ENCODE results near the gene PUS1. TPM values are rescaled to one million over a fixed set of nuclear protein-coding genes. Genes with fewer than 3 reads are reported as not detected.
"Not testable (repeated sequence)": the region's sequence is repeated elsewhere in the genome, so short reads cannot be mapped to it uniquely, and the experiment has no call there.

PUS1 gene
- total RNA-seq, 2 experiments from 2014 or later: 32.9 to 34.7 TPM

DNA sequence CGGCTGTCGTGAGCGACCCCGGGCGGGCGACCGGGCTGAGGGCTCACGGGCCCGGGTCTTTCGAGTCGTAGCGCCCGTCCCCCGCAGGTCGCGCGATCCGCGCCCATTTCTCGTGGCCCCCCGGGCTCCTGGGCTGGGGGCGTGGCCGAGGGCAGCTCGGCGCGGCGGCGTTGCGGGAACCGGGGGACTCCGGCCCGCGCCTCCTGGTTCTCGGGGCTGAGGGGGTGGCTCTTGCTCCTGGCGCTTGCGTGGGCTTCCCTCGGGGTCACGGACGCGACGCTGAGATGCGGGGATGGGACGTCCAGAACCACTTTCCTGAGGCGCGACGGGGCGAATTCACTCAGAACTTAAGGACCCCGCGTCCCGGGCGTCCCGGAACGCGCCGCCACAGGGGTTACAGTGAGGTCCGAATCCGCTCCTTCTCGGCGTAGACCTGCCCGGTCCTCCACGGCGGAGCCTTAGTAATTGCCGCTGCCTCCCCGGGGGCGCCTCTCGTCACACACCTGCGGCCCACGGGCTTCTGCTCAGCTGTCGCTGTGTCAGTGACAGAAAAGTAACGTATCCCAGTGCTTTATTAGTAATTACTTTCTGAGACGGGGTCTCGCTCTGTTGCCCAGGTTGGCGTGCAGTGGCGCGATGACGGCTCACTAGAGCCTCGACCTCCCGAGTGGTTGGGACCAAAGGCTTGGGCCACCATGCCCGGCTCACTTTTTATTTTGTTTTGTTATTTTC, 21.3 kb downstream of the PUS1 start:
- H3K27ac Mint-ChIP-seq: peak overlapping the region; percentile 92
- no peaks in the 10 kb centered on the region for H3K9me3 Mint-ChIP-seq
- peak overlapping the region; percentile 91 for H3K4me3 Mint-ChIP-seq
- no peaks in the 10 kb centered on the region for H3K27me3 Mint-ChIP-seq
- ChIA-PET CTCF (interaction anchor here (0.6 to 1.8 kb wide), 3 partner anchors 20 to 846 kb away, joined by 3 to 7 read pairs (median 3); no protein-coding TSS in a partner anchor), POLR2A (interaction anchor here (1.2 to 3.0 kb wide), 3 partner anchors 13 to 240 kb away, joined by 4 to 34 read pairs (median 5); partner anchors contain the start of genes PUS1 and SFSWAP)
- H3K4me1 Mint-ChIP-seq: peaks cover 41% of the 10 kb centered on the region
- DNase-seq: peak; percentile 44
- H3K36me3 Mint-ChIP-seq (ENCODE audit: low read depth): peaks cover 6% of the 10 kb centered on the region

DNA sequence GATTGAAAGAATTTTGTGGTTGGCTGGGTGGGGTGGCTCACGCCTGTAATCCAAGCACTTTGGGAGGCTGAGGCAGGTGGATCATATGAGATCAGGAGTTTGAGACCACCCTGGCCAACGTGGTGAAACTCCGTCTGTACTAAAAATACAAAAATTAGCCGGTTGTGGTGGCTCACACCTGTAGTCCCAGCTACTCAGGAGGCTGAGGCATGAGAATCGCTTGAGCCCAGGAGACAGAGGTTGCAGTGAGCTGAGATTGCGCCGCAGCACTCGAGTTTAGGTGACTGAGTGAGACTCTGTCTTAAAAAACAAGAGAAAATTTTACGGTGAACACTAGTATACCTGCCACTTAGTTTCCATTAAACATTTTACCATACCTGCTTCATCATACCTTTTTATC, 24.7 kb downstream of the PUS1 start:
- not testable (repeated sequence) for H3K4me3 Mint-ChIP-seq, H3K27ac Mint-ChIP-seq, H3K9me3 Mint-ChIP-seq, DNase-seq, H3K27me3 Mint-ChIP-seq
- Mint-ChIP-seq H3K4me1 (peaks cover 44% of the 10 kb centered on the region), H3K36me3 (ENCODE audit: low read depth) (peaks cover 11% of the 10 kb centered on the region)
- ChIA-PET POLR2A (interaction anchor here (1.3 kb wide), 1 partner anchor 12 kb away, joined by 3 read pairs; no protein-coding TSS in a partner anchor), CTCF (interaction anchor here (1.3 kb wide), 1 partner anchor 9 kb away, joined by 4 read pairs; no protein-coding TSS in a partner anchor)

DNA sequence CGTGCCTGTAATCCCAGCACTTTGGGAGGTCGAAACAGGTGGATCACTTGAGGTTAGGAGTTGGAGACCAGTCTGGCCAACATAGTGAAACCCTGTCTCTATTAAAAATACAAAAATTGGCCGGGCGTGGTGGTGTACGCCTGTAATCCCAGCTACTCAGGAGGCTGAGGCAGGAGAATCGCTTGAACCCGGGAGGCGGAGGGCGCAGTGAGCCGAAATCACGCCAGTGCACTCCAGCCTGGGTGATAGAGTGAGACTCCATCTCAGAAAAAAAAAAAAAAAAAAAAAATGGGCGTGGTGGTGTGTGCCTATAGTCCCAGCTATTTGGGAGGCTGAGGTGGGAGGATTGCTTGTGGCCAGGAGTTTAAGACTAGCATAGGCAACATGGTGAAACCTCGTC, 25.4 kb downstream of the PUS1 start:
- H3K4me3 Mint-ChIP-seq, H3K9me3 Mint-ChIP-seq, POLR2A ChIA-PET, H3K27me3 Mint-ChIP-seq, DNase-seq, CTCF ChIA-PET, H3K27ac Mint-ChIP-seq: not testable (repeated sequence)
- H3K36me3 Mint-ChIP-seq (ENCODE audit: low read depth): peaks cover 11% of the 10 kb centered on the region
- H3K4me1 Mint-ChIP-seq: peaks cover 44% of the 10 kb centered on the region

DNA sequence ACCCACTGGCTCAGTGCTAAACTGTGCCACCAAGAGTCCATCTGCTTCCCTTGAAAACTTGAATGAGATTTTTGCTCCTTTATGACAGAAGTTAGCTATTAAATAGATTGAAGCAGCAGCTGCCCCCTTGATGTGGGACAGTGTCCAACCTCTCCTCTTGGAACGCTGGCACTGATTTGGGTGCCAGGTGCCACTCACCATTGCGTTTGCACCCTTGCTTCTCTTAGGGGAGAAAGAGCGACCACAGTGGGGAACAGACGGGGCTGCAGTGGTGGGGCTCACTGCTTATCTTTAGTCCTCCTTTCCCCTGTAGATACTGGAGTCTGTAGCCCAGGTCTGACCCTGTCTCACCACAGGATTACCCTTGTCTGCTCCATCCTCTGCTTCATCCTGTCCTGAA, 30.0 kb downstream of the PUS1 start:
- Mint-ChIP-seq H3K27ac (no peak overlapping the region), H3K36me3 (ENCODE audit: low read depth) (peaks cover 24% of the 10 kb centered on the region), H3K9me3 (no peaks in the 10 kb centered on the region), H3K4me3 (no peak overlapping the region), H3K27me3 (no peaks in the 10 kb centered on the region), H3K4me1 (peaks cover 47% of the 10 kb centered on the region)
- DNase-seq: no peak
- ChIA-PET CTCF (no interaction called here), POLR2A (no interaction called here)

DNA sequence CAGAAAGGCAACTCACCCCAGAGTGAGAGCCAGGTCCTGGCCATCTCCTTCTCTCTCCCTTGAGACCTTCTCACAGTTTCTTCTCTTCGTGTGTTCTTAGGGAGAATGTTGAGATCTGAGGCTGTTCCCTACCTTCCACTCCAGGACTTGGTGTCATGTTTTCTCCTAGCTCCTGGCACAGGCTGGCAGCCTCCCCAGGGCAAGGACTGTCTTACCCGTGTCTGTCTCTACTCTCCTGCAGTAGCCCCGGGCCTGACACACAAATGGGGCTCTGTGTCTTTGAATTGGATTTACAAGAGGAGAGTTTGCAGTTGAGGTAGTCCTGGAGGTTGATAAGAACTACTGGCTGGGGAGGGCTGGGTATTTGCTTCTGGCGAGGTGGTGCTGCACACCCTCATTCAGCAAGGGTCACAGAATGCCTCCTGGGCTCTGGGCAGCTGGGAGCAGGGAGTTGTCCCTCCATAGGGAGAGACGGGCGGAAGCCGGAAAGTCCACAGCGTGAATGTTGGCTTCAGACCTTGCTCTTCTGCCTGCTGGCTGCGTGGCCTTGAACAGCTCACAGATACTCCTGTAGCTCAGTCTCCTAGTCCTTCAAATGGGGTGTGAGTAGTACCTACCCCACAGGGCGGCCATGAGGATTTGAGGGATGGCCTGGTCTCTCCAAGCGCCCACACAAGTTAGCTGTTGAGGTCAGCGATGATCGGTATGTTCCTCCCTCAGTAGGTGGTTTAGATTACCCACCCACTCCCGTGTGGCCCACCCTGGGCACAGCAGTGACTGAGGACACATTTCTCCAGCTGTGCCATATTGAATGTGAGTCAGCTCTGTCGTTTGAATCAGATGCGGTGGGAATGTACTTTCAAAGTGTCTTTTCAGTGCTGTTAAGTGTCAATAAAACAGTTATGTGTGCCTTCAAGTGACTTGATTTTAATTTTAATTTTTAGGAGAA, 30.8 kb downstream of the PUS1 start:
- Mint-ChIP-seq H3K27me3 (no peaks in the 10 kb centered on the region), H3K27ac (no peak overlapping the region), H3K9me3 (no peaks in the 10 kb centered on the region), H3K4me3 (no peak overlapping the region), H3K36me3 (ENCODE audit: low read depth) (peaks cover 26% of the 10 kb centered on the region), H3K4me1 (peaks cover 49% of the 10 kb centered on the region)
- no peak for DNase-seq
- CTCF ChIA-PET: no interaction called here
- POLR2A ChIA-PET: no interaction called here

DNA sequence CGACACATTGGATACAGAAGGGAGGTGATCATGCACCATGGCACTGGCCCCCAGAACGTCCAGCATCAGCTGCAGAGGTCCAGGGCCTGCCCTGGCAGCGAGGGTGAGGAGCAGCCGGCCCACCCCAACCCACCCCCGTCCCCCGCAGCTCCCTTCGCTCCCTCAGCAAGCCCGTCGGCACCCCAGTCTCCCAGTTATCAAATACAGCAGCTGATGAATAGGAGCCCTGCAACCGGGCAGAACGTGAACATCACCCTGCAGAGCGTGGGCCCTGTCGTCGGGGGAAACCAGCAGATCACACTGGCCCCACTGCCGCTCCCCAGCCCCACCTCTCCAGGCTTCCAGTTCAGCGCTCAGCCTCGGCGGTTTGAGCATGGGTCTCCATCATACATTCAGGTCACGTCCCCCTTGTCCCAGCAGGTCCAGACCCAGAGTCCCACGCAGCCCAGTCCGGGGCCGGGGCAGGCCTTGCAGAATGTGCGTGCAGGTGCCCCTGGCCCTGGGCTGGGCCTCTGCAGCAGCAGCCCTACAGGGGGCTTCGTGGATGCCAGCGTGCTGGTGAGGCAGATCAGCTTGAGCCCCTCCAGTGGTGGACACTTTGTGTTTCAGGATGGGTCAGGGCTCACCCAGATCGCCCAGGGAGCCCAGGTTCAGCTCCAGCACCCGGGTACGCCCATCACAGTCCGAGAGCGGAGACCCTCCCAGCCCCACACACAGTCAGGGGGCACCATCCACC, 31.7 kb downstream of the PUS1 start:
- DNase-seq, CTCF ChIA-PET, H3K27me3 Mint-ChIP-seq, POLR2A ChIA-PET, H3K9me3 Mint-ChIP-seq, H3K4me3 Mint-ChIP-seq, H3K27ac Mint-ChIP-seq: not testable (repeated sequence)
- Mint-ChIP-seq H3K4me1 (peaks cover 51% of the 10 kb centered on the region), H3K36me3 (ENCODE audit: low read depth) (peaks cover 31% of the 10 kb centered on the region)

DNA sequence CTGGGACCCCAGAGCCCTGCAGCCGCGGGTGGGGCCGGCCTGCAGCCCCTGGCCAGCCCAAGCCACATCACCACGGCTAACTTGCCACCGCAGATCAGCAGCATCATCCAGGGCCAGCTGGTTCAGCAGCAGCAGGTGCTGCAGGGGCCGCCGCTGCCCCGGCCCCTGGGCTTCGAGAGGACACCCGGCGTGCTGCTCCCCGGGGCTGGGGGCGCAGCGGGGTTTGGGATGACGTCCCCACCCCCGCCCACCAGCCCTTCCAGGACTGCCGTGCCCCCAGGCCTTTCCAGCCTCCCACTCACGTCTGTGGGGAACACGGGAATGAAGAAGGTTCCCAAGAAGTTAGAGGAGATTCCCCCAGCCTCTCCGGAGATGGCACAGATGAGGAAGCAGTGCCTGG, 32.3 kb downstream of the PUS1 start:
- POLR2A ChIA-PET, H3K27ac Mint-ChIP-seq, DNase-seq, H3K4me3 Mint-ChIP-seq, H3K9me3 Mint-ChIP-seq, H3K27me3 Mint-ChIP-seq, CTCF ChIA-PET: not testable (repeated sequence)
- Mint-ChIP-seq H3K4me1 (peaks cover 45% of the 10 kb centered on the region), H3K36me3 (ENCODE audit: low read depth) (peaks cover 29% of the 10 kb centered on the region)

DNA sequence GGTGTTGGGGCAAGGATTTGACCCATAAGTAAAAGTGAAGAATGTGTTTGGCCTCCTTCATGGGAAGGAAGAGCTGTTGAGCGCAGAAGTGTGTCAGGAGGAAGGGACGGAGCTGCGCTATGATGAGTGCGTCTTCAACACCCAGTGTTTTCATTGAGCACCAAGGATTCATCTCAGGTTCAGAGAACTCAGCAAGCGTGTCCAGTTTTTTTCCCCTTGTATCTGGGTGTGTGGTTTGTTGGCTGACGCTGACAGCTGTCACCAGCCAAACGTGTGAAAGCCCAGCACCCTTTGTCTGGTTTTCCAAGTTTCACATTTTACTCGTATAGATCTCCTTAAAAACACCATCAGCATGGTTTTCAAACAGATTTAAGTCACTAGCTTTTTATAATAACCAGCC, 33.0 kb downstream of the PUS1 start:
- DNase-seq: no peak
- no peak overlapping the region for H3K27ac Mint-ChIP-seq
- H3K4me1 Mint-ChIP-seq: peaks cover 42% of the 10 kb centered on the region
- ChIA-PET CTCF (interaction anchor here (0.6 kb wide), 1 partner anchor 192 kb away, joined by 3 read pairs; no protein-coding TSS in a partner anchor), POLR2A (no interaction called here)
- H3K9me3 Mint-ChIP-seq: no peaks in the 10 kb centered on the region
- no peak overlapping the region for H3K4me3 Mint-ChIP-seq
- H3K27me3 Mint-ChIP-seq: no peaks in the 10 kb centered on the region
- H3K36me3 Mint-ChIP-seq (ENCODE audit: low read depth): peaks cover 29% of the 10 kb centered on the region

DNA sequence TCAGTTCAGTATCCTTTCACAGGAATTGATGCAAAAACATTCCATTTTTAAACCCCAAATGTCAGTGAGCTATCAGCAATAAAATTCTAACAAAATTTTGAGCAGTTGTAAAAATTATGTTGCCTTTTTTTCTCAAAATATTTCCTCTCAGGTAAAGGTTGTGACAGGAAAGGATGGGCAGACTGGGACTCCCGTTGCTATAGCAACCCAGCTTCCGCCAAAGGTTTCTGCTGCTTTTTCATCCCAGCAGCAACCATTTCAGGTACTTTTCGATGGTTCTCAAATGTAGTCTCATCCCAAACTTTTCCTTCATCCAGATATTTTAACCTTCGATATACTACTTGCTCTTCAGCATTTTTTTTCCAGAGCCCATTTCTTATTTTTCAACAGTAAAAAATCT, 34.3 kb downstream of the PUS1 start:
- Mint-ChIP-seq H3K36me3 (ENCODE audit: low read depth) (peaks cover 35% of the 10 kb centered on the region), H3K4me1 (peaks cover 35% of the 10 kb centered on the region), H3K27ac (no peak overlapping the region), H3K9me3 (no peaks in the 10 kb centered on the region), H3K4me3 (no peak overlapping the region), H3K27me3 (no peaks in the 10 kb centered on the region)
- ChIA-PET CTCF (interaction anchor here (0.9 to 1.1 kb wide), 2 partner anchors 10 to 21 kb away, joined by 3 to 4 read pairs; no protein-coding TSS in a partner anchor), POLR2A (interaction anchor here (1.3 kb wide), 1 partner anchor 13 kb away, joined by 5 read pairs; the partner anchor contains the start of gene EP400)
- no peak for DNase-seq

DNA sequence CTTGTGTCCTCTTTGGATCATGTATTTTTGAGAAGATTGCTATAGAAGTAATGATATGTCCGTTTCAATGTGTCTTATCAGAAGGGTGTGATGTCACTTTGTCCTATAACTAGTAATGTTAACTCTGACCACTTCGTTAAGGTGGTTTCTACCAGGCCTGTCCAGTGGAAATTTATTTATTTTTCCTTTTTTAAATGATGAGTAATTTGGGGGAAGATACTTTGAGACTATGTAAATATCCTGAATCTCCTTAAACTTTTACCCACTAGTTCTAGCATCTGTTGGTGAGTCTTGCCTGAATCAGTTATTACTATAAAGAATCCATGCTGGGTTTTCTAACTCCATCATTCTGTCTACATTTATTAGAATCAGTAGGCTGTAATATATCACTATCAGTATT, 36.0 kb downstream of the PUS1 start:
- no peak for DNase-seq
- Mint-ChIP-seq H3K27me3 (no peaks in the 10 kb centered on the region), H3K4me3 (no peak overlapping the region), H3K9me3 (no peaks in the 10 kb centered on the region), H3K27ac (no peak overlapping the region), H3K4me1 (peaks cover 24% of the 10 kb centered on the region), H3K36me3 (ENCODE audit: low read depth) (peaks cover 38% of the 10 kb centered on the region)
- CTCF ChIA-PET: no interaction called here
- POLR2A ChIA-PET: interaction anchor here (1.3 kb wide), 1 partner anchor 12 kb away, joined by 3 read pairs; no protein-coding TSS in a partner anchor

DNA sequence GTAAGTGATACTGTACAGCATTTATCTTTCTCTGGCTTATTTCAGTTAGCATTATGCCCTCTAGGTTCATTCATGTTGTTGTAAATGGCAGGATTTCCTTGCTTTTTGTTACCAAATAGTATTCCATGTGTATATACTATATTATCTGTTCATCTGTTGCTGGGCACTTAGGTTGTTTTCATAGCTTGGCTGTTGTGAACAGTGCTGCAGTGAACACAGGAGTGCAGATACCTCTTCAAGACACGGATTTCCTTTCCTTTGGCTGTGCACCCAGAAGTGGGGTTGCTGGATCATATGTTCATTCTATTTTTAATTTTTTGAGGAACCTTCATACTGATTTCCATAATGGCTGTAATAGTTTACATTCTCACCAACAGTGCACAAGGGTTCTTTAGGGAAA, 42.1 kb downstream of the PUS1 start:
- Mint-ChIP-seq H3K9me3 (no peaks in the 10 kb centered on the region), H3K4me3 (no peak overlapping the region), H3K4me1 (peaks cover 3% of the 10 kb centered on the region), H3K27ac (no peak overlapping the region), H3K36me3 (ENCODE audit: low read depth) (peaks cover 17% of the 10 kb centered on the region), H3K27me3 (no peaks in the 10 kb centered on the region)
- DNase-seq: no peak
- CTCF ChIA-PET: no interaction called here
- POLR2A ChIA-PET: no interaction called here

DNA sequence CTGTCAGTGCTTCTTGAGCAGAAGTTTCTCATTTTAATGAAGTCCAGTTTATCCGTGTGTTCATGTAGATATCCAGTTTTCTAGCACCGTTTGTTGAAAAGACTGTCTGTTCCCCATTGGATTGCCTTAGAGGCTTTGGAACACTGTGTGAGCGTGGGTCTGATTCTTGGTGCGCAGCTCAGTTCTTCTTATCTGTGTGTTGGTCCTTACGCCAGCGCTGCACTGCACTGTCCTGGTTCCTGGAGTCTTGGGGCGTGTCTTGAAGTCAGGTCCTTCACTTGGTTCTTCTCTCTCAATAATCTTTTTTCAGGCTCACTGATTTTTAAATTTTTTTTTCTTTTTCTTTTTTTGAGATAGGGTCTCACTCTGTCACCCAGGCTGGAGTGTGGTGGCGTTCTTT, 46.2 kb downstream of the PUS1 start:
- H3K4me1 Mint-ChIP-seq: peaks cover 5% of the 10 kb centered on the region
- H3K9me3 Mint-ChIP-seq: no peaks in the 10 kb centered on the region
- H3K27me3 Mint-ChIP-seq: no peaks in the 10 kb centered on the region
- ChIA-PET CTCF (no interaction called here), POLR2A (no interaction called here)
- peaks cover 20% of the 10 kb centered on the region for H3K36me3 Mint-ChIP-seq (ENCODE audit: low read depth)
- no peak for DNase-seq
- H3K4me3 Mint-ChIP-seq: no peak overlapping the region
- no peak overlapping the region for H3K27ac Mint-ChIP-seq

DNA sequence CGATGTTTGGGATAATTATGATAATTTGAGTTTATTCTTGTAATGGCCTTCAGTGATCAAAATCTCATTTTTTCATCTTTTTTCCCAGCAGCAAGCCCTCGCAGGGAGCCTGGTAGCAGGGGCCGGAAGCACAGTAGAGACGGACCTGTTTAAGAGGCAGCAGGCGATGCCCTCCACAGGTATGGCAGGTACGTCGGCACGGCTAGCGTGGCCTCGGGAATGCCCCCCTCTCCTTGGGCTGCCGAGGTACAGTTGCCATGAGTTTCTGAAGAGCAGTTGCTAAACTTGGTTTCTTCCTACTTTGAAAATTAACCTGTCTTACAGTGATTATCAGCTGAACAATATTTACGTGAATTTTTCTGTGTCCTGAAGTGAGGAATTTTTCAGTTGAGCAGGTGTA, 50.5 kb downstream of the PUS1 start:
- ChIA-PET CTCF (no interaction called here), POLR2A (no interaction called here)
- no peak overlapping the region for H3K4me3 Mint-ChIP-seq
- H3K4me1 Mint-ChIP-seq: peaks cover 5% of the 10 kb centered on the region
- DNase-seq: no peak
- no peak overlapping the region for H3K27ac Mint-ChIP-seq
- H3K36me3 Mint-ChIP-seq (ENCODE audit: low read depth): peaks cover 38% of the 10 kb centered on the region
- no peaks in the 10 kb centered on the region for H3K9me3 Mint-ChIP-seq
- H3K27me3 Mint-ChIP-seq: no peaks in the 10 kb centered on the region
